Measurements from ENCODE around the gene SYNGAP1. TPM values are rescaled to one million over a fixed set of nuclear protein-coding genes. Genes with fewer than 3 reads are reported as not detected.

Gene SYNGAP1
- total and polyA plus RNA-seq, 9 of the 15 experiments (the other 6 are each of a cell fraction or from before 2014, with no cell fraction given), result 0.01 to 22.8 (median 3.2) TPM

GRCh38 chr6:33427585-33428223, 7.8 kb downstream of the SYNGAP1 start (continued):
- TF ChIP-seq NCOA2 (IDR thresholded peaks at IDR 0.05; ENCODE audit: partially characterized antibody in 2 of 2) (no peak), GTF2B (IDR thresholded peaks at IDR 0.05; ENCODE audit: extremely low read depth, insufficient read length) (no peak), THAP12 (CRISPR knock-in tag; IDR thresholded peaks at IDR 0.05) (peak; percentile 61; the same call in 1 of the 2 replicates), TEAD4 (IDR thresholded peaks at IDR 0.05; ENCODE audit: low read length) (no peak), TEAD4 (CRISPR knock-in tag; IDR thresholded peaks at IDR 0.05; ENCODE audit: borderline replicate concordance) (no peak), ZNF12 (CRISPR knock-in tag; IDR thresholded peaks at IDR 0.05) (no peak), POU5F1 (IDR thresholded peaks at IDR 0.05; ENCODE audit: borderline replicate concordance, low read depth, low read length, partially characterized antibody) (no peak), VEZF1 (CRISPR knock-in tag; IDR thresholded peaks at IDR 0.05) (peak; percentile 99), ZC3H8 (IDR thresholded peaks at IDR 0.05) (no peak), RBM34 (IDR thresholded peaks at IDR 0.05; ENCODE audit: borderline replicate concordance, insufficient read depth, low read length) (no peak), RREB1 (CRISPR knock-in tag; IDR thresholded peaks at IDR 0.05) (no peak), ZKSCAN3 (CRISPR knock-in tag; IDR thresholded peaks at IDR 0.05) (no peak), GATAD2A (IDR thresholded peaks at IDR 0.05) (0 out of 2 replicates have a peak, but pooled peaks have one; percentile 16), FOXA1 (IDR thresholded peaks at IDR 0.05; ENCODE audit: borderline replicate concordance) (no peak), SUPT5H (IDR thresholded peaks at IDR 0.05) (no peak), ZNF77 (CRISPR knock-in tag; IDR thresholded peaks at IDR 0.05) (no peak), USF1 (CRISPR knock-in tag; IDR thresholded peaks at IDR 0.05) (peak; percentile 47), RFX1 (IDR thresholded peaks at IDR 0.05) (peak; percentile 94)
